Activated CD4-positive, CD25-positive, alpha-beta regulatory T cell treated with anti-CD3 and anti-CD28 coated beads, Interleukin-2, amount 50 U/mL, for 16 hours (primary cell): ENCODE results near the gene POU3F2.

ENCODE experiments used
- DNase-seq: peaks from one replicate; pipeline ENCODE4 v3.0.0-alpha.2; 2020; ENCODE audit warnings: low read depth, low spot score

The POU3F2 gene

GRCh38 chr6:98843271-98844243 is 9.2 kb downstream of the POU3F2 start:
- DNase-seq = no peak

DNA sequence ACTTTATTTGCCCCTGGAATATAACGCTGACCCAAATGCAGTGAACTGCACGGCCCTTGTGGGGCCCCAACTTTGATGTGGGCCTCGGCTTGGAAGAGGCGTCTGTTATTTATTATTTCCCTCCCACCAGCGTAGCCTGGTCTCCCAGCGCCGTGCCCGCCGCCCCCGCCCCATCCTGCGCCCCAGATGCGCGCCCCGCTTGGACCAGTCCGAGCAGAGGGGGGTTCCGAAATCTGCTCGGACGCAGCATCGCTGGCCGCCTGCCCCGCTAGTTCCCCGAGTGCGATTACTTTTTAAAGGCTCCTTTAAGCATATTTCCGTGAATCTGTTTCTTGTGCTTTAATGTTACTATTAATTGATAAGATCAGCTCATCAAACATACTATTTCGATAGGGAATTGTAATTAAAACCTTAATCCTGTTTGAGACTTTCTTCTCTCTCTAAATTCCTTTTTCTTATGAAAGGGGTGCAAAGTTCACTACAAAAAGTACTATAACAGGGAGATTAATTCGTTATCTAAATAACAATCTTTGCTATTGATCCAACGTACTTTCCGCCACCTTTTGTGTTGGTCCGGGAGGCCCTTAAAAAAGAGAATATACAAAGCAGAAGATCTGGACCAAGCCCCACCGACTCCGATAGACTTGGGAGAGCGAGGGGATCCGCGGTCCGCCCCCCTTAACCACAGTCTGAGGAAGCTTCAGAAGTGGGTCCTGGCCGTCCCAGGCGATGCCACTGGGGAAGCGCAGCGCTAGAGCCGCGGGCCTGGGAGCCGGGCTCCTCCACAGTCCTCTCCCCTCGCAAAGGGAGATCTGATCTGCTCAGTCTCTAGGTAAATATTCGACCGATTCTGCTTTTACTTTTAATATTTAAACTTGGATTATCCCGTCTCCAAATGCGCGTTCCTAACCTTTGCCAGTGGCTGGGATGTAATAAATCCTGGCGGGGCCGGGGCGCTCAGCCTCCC is 10.2 kb downstream of the POU3F2 start:
- no peak for DNase-seq

DNA sequence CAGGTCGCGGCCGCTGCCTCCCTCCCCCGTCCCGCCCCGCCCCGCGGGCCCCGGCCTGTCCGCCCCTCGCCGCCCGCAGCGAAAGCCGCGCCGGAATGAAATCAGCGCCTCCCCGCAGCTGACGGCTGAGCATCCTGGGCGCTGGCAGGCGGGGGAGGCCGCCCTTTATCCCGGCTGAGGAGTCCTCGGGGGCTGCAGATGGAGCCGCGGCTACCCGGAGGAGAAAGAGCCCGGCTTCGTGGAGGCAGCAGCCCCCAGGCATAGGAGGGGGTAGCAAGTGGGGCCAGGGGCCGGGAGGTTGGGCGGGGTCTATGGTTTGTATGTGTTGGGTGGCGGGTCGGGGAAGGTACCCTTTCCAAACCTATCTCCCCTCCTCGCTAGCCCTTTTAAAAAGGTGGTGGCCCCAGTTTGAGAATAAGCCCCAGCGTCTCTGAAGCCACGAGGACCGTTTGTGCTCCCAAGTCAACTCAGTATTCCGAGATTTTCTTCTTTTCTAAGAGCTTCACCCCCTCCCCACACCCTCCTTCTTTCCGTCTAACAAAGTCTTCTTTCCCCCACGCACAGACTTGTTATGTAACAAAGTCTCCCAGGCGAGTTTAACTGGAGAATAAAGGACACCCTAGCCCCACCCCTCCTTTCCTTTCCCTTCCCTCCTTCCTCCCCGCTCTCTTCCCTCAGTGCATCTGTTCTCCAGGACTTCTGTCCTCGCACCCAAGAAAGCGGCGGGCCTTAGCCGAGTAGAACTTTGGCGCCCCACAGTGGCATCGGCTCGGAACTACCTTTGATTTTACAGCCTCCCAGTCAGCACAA is 11.0 kb downstream of the POU3F2 start:
- DNase-seq = peak; percentile 31

GRCh38 chr6:98846021-98846380 is 11.6 kb downstream of the POU3F2 start:
- no peak for DNase-seq

GRCh38 chr6:98847416-98847778 is 13.0 kb downstream of the POU3F2 start:
- no peak for DNase-seq

DNA sequence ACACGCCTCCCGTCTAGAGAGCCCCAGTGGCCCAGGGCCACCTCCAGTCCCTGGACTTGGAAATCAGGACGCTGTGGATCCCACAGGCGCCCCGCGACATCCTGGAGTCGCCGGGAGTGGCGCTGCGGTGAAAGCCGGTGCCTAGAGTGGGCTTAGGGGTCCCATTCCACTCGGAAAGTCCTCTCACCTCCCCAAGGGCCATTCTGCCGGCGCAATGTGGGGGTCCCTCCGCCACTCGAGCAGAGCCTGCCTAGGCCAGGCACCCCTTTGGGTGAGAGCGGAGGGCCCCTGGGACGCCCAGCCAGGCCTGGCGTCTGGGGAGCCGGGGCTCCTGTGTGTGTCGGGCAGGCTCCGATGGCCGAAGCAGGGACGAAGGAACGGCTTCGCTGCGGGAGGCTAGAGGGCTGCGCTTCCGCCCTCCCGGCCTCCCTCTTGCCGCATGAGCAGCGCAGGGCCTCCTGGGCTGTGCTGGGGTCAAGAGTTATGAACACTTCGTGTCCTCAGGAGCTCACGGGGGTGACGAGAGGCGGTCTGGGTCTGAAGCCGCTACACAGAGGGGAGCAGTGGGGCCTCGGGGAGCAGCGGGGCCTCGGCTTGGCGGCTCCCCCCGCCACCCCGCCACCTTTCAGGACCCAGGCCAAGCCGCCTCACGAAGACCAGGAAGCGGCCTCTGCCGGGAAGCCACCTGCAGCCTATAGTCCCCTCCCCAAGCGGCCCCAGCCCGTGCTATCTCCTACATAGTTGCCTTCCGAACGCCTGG is 13.6 kb downstream of the POU3F2 start:
- no peak for DNase-seq

GRCh38 chr6:98848539-98849242 is 14.3 kb downstream of the POU3F2 start:
- DNase-seq = no peak

DNA sequence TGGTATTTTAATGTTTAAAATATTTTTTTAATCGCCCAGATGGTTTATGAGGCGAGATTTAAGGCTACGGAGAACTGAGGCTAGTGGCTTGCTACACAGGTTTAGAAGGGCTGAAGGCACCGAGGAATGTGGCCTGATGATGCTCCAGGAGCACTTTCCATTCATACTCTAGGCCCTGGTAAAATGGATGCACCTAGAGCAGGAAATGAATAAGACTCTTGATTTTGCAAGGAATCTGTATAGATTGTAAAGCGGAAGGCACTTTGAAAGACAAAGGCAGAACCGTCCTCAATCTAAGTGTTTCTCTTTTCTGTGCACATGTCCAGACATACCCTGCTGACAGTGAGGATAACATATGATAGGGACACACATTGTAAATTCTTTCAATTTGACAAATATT is 30.1 kb downstream of the POU3F2 start:
- no peak for DNase-seq

DNA sequence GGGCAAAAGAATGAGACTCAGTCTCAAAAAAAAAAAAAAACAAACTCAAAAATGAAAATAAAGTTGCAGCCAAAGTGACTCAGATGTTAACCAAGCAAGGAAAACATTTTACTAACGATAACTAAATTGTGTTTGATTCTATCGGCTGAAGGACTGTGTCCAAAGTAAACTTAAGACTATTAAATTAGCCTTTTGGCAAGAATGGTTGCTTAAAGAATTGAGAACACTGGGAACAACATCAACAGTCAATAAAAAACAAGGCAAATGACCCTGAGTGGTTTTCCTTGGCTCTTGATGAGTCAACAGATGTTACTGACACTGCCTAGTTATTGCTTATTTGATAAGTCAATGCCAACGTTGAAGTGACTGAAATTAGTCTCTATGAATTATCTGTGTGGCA is 36.7 kb downstream of the POU3F2 start:
- no peak for DNase-seq

DNA sequence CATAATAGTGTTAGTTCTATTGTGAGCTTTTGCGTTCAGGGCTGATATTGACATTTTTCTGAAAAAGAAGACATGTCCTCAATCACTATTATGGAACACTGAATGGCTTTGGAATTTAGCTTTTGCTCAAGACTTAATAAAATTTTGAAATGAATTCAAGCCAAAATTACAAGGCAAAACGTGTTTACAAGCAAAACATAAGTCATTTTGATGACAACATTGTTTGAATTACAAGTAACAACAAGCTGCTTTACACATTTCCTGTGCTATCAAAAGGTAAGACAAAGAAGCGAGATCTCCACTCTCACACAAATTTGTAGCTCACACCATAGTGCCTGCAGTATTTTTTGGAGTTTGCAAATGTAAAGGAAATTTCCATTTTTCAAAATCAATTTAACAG is 37.4 kb downstream of the POU3F2 start:
- no peak for DNase-seq

- DNase-seq = no peak
These were observed 41.0 kb downstream of the POU3F2 start for GRCh38 chr6:98875375-98875774.

DNA sequence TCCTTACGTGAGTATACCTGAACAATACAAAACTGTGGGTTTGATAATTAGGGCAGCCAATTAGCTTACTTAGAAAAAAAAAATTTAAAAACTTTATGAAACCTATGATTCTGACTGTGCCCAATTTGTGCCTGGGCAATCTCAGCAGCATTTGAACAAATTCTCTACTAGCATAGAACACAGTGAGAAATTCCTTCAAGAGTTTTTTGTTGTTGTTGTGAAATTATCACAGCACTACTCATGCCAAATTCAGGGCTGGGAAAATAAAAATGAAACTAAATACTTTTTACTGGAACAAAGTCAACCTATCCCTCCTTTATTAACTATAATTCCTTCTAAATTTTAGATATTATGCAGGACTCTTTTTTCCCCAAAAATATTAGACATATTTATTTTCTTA is 42.9 kb downstream of the POU3F2 start:
- DNase-seq = no peak

- DNase-seq = no peak
These were observed 46.1 kb downstream of the POU3F2 start for GRCh38 chr6:98880486-98880885.

DNA sequence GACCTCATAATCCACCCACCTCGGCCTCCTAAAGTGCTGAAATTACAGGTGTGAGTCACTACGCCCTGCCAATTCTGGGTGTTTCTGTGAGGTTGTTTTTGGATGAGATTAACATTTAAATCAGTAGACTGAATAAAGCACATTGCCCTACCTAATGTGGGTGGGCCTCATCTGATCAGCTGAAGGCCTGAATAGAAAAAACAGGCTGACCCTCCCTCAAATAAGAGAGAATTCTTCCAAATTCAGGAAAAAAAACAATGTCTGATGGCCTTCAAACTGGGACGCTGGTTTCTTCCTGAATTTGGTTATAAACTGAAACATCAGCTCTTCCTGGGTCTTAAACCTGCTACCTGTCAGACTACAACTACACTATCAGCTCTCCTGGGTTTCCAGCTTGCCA is 51.0 kb downstream of the POU3F2 start:
- DNase-seq = no peak

GRCh38 chr6:98887650-98888049 is 53.3 kb downstream of the POU3F2 start:
- DNase-seq = no peak
